SK-N-SH (cell line): ENCODE data around the gene SHTN1.

Experiments
- CTCF ChIP-seq: fragments of 200-600 bp; sonication (generic); IDR thresholded peaks from 2 replicates; pipeline ENCODE4 v1.6.1; 2017; ENCODE audit warnings: antibody characterized with exemption, mild to moderate bottlenecking, moderate library complexity
- EP300 ChIP-seq, 2 experiments: IDR thresholded peaks; 2 replicates each; pipeline versions ENCODE4 v1.4.0 to v1.6.1; 2012; ENCODE audit warnings: borderline replicate concordance in 1 of 2, low read depth in 1 of 2, low read length in 1 of 2
- EZH2phosphoT487 ChIP-seq: fragments of 200-600 bp; sonication (generic); IDR thresholded peaks from 2 replicates; pipeline ENCODE4 v1.6.1; 2017; ENCODE audit warnings: low read depth, mixed run types, mild to moderate bottlenecking, antibody characterized with exemption, moderate library complexity, borderline replicate concordance
- FOXJ3 ChIP-seq: sonication (generic); formaldehyde crosslinking; IDR thresholded peaks from 2 replicates; pipeline ENCODE4 v1.5.1; 2020; ENCODE audit warnings: mild to moderate bottlenecking, missing genetic modification reagents
- POLR2AphosphoS5 ChIP-seq: IDR thresholded peaks from 2 replicates; pipeline ENCODE4 v1.6.1; 2012; ENCODE audit warnings: low read depth, low read length
- RAD21 ChIP-seq: IDR thresholded peaks from 2 replicates; pipeline ENCODE4 v1.6.1; 2012; ENCODE audit warnings: mild to moderate bottlenecking, low read length
- RFX5 ChIP-seq: IDR thresholded peaks from 2 replicates; pipeline ENCODE4 v1.6.1; 2012; ENCODE audit warnings: mild to moderate bottlenecking, improper control_type of control experiment, low read length
- SMC3 ChIP-seq: IDR thresholded peaks from 2 replicates; pipeline ENCODE4 v1.6.1; 2012; ENCODE audit warnings: low read depth, low read length, improper control_type of control experiment
- TAF1 ChIP-seq: IDR thresholded peaks from 2 replicates; pipeline ENCODE4 v1.6.1; 2012; ENCODE audit warnings: low read depth, mild to moderate bottlenecking, low read length, moderate library complexity, borderline replicate concordance

DNA sequence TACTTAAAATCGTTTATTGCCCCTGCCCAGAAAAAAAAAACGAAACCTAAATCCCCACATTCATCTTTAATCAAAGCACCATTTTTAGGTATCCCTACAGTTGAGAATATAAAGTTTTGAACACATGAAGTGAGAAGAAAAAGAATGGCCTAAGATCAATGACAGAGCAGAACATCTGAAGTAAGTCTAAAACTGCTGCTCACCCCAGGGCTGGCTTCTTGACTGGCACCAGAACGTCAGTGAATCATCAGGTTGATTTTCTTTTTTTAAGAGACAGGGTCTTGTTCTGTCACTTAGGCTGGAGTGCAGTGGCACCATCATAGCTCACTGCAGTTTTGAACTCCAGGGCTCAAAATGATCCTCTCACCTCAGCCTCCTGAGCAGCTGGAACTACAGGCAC, 24.9 kb downstream of the SHTN1 start:
- TF ChIP-seq SMC3 (no peak), RFX5 (no peak), CTCF (no peak), EP300 (IDR thresholded peaks at IDR 0.05; ENCODE audit: borderline replicate concordance in 1 of 2, low read depth in 1 of 2, low read length in 1 of 2) (no peak), EZH2phosphoT487 (no peak), TAF1 (no peak), FOXJ3 (CRISPR knock-in tag) (no peak), RAD21 (no peak), POLR2AphosphoS5 (no peak)
